Posterior vena cava (tissue), 2 donors: ENCODE results near the gene TMEM139. TPM values are rescaled to one million over a fixed set of nuclear protein-coding genes. Genes with fewer than 3 reads are reported as not detected.

ENCODE experiments used
- DNase-seq: peaks from one replicate; pipeline ENCODE4 v3.0.0-alpha.2; 2020; ENCODE audit warnings: low spot score
- intact Hi-C, 2 donors: fragments of 100-400 bp; cut with DNase I; formaldehyde crosslinking; loops; one replicate each; pipeline versions ENCODE4 v1.14.1 to v1.14.2; 2022 to 2023
- total RNA-seq, 2 donors: library from RNA; stranded (reverse); fragmentation: NEBNext Ultra II Directional; extraction: Animal tissue kit (Norgen Biotek cat#: 25700); gene quantifications; one replicate each; pipeline ENCODE4 v1.2.1, GENCODE V29; 2021
- donor health status: DM: yes; HTN: yes; CAD: no.
- donor health status: DM: yes; HTN: yes; CAD: no.

TMEM139 gene
- total RNA-seq, 2 donors from 2014 or later: 0.29 TPM; not detected in 1

- no peak for DNase-seq
- intact Hi-C loops: no loop called here
Observed at GRCh38 chr7:143314127-143314526, 29.4 kb downstream of the TMEM139 start.

GRCh38 chr7:143315776-143316175, 31.0 kb downstream of the TMEM139 start, which contains the start of gene CLCN1:
TSS of gene CLCN1 (plus strand) at chr7:143316111. CDS start at chr7:143316213, 102 bp downstream.
- intact Hi-C loops: no loop called here
- DNase-seq: no peak

- intact Hi-C loops: no loop called here
Observed at GRCh38 chr7:143316492-143316891, 31.7 kb downstream of the TMEM139 start.

GRCh38 chr7:143318661-143319060, 33.9 kb downstream of the TMEM139 start:
- DNase-seq: no peak
- intact Hi-C loops: no loop called here

More at GRCh38 chr7:143316492-143316891, 31.7 kb downstream of the TMEM139 start:
- DNase-seq: no peak

GRCh38 chr7:143320620-143321019, 35.9 kb downstream of the TMEM139 start:
- no peak for DNase-seq
- intact Hi-C loops: loop anchor here in 1 of 2 donors (10.0 kb wide), 1 partner anchor 94 kb away; no protein-coding TSS in a partner anchor

- DNase-seq: no peak
- intact Hi-C loops: loop anchor here in 1 of 2 donors (10.0 kb wide), 1 partner anchor 94 kb away; no protein-coding TSS in a partner anchor
Observed at GRCh38 chr7:143321242-143321641, 36.5 kb downstream of the TMEM139 start.

- intact Hi-C loops: loop anchor here in 1 of 2 donors (10.0 kb wide), 1 partner anchor 93 kb away; no protein-coding TSS in a partner anchor
Observed at GRCh38 chr7:143321734-143322133, 37.0 kb downstream of the TMEM139 start.

GRCh38 chr7:143322760-143323633, 38.2 kb downstream of the TMEM139 start:
- DNase-seq: no peak
- intact Hi-C loops: loop anchor here in 1 of 2 donors (10.0 kb wide), 1 partner anchor 92 kb away; no protein-coding TSS in a partner anchor

More at GRCh38 chr7:143321734-143322133, 37.0 kb downstream of the TMEM139 start:
- no peak for DNase-seq

GRCh38 chr7:143323653-143324052, 38.9 kb downstream of the TMEM139 start:
- intact Hi-C loops: loop anchor here in 1 of 2 donors (10.0 kb wide), 1 partner anchor 91 kb away; no protein-coding TSS in a partner anchor
- DNase-seq: no peak

- DNase-seq: no peak
- intact Hi-C loops: loop anchor here in 1 of 2 donors (10.0 kb wide), 1 partner anchor 90 kb away; no protein-coding TSS in a partner anchor
Observed at GRCh38 chr7:143325240-143325639, 40.5 kb downstream of the TMEM139 start.

- DNase-seq: no peak
- intact Hi-C loops: loop anchor here in 1 of 2 donors (10.0 kb wide), 1 partner anchor 87 kb away; no protein-coding TSS in a partner anchor
Observed at GRCh38 chr7:143327903-143328302, 43.1 kb downstream of the TMEM139 start.

- no peak for DNase-seq
- intact Hi-C loops: loop anchor here in 1 of 2 donors (10.0 kb wide), 1 partner anchor 85 kb away; no protein-coding TSS in a partner anchor
Observed at GRCh38 chr7:143329471-143330170, 44.9 kb downstream of the TMEM139 start.

GRCh38 chr7:143331179-143331801, 46.5 kb downstream of the TMEM139 start:
- intact Hi-C loops: no loop called here
- DNase-seq: no peak

- intact Hi-C loops: no loop called here
- no peak for DNase-seq
Observed at GRCh38 chr7:143334244-143334643, 49.5 kb downstream of the TMEM139 start.

- intact Hi-C loops: no loop called here
- no peak for DNase-seq
Observed at GRCh38 chr7:143337216-143337615, 52.5 kb downstream of the TMEM139 start.
